PFSK-1 (cell line): ENCODE data around the gene SP6.

Experiments used
- POLR2AphosphoS5 ChIP-seq: IDR thresholded peaks from 2 replicates; pipeline ENCODE4 v1.6.1; 2012; ENCODE audit warnings: low read depth, mild to moderate bottlenecking, control low read depth, low read length, moderate library complexity
- TAF1 ChIP-seq: IDR thresholded peaks from 2 replicates; pipeline ENCODE4 v1.6.1; 2012; ENCODE audit warnings: low read length, control low read depth, borderline replicate concordance; ENCODE audit not compliant: insufficient read depth
- TF ChIP-seq, protein P1 (sequence below), 2 experiments: IDR thresholded peaks; 2 replicates each; pipeline versions ENCODE4 v1.6.1 to v1.8.0; 2011 to 2012; ENCODE audit warnings: low read depth in 2 of 2, low read length in 2 of 2, control low read depth in 1 of 2, inconsistent platforms in 1 of 2, mild to moderate bottlenecking in 1 of 2, moderate library complexity in 1 of 2; ENCODE audit not compliant: insufficient read depth in 1 of 2

DNA sequence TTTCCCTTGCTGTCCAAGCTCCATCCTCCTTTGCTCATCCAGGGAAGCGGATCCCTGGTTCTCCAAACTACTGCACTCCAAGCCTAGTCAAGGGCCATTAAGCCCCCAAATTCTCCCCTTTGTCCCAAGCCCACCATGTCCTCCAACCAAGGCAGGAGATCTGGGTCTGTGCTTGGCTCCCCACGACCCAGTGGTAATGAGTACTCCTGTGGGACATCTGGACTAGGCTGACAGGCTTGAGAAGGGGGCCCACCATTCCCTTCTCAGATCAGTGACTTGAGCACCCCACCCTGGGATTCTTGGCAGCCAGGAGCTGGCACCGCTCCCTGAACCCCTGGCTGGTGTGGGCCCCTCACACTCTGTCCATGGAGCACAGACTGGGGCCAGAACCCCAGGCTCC is 46.5 kb downstream of the SP6 start:
- TF ChIP-seq POLR2AphosphoS5 (no peak), TAF1 (no peak)
- TF ChIP-seq, protein P1, sequence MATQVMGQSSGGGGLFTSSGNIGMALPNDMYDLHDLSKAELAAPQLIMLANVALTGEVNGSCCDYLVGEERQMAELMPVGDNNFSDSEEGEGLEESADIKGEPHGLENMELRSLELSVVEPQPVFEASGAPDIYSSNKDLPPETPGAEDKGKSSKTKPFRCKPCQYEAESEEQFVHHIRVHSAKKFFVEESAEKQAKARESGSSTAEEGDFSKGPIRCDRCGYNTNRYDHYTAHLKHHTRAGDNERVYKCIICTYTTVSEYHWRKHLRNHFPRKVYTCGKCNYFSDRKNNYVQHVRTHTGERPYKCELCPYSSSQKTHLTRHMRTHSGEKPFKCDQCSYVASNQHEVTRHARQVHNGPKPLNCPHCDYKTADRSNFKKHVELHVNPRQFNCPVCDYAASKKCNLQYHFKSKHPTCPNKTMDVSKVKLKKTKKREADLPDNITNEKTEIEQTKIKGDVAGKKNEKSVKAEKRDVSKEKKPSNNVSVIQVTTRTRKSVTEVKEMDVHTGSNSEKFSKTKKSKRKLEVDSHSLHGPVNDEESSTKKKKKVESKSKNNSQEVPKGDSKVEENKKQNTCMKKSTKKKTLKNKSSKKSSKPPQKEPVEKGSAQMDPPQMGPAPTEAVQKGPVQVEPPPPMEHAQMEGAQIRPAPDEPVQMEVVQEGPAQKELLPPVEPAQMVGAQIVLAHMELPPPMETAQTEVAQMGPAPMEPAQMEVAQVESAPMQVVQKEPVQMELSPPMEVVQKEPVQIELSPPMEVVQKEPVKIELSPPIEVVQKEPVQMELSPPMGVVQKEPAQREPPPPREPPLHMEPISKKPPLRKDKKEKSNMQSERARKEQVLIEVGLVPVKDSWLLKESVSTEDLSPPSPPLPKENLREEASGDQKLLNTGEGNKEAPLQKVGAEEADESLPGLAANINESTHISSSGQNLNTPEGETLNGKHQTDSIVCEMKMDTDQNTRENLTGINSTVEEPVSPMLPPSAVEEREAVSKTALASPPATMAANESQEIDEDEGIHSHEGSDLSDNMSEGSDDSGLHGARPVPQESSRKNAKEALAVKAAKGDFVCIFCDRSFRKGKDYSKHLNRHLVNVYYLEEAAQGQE (IDR thresholded peaks at IDR 0.05; ENCODE audit: insufficient read depth in 1 of 2, low read depth in 2 of 2, low read length in 2 of 2), result no peak
